Left lung (tissue), 10 donors: ENCODE measurements around the gene MSH3. TPM values are rescaled to one million over a fixed set of nuclear protein-coding genes. Genes with fewer than 3 reads are reported as not detected.

ENCODE experiments used
- ATAC-seq: fragments of 200-7000 bp; cut with Tn5 transposase; one replicate; pipeline ENCODE4 v1.9.1; 2020; ENCODE audit warnings: moderate library complexity
- DNase-seq, 4 donors: peaks; one replicate each; pipeline ENCODE4 v3.0.0-alpha.2; 2013 to 2020
- H3K27ac ChIP-seq, 2 donors: fragments of 200-600 bp; sonication (generic) in 1 of 2; one replicate each; pipeline versions ENCODE4 v1.5.0 to v1.8.0; 2020 to 2021
- H3K27me3 ChIP-seq, 2 donors: fragments of 200-600 bp; sonication (generic) in 1 of 2; one replicate each; pipeline versions ENCODE4 v1.5.0 to v1.8.0; 2020 to 2021
- H3K36me3 ChIP-seq, 2 donors: fragments of 200-600 bp; sonication (generic) in 1 of 2; one replicate each; pipeline versions ENCODE4 v1.5.0 to v1.8.0; 2020 to 2021
- H3K4me1 ChIP-seq, 2 donors: fragments of 200-600 bp; one replicate each; pipeline ENCODE4 v1.8.0; 2021
- H3K4me3 ChIP-seq, 2 donors: fragments of 200-600 bp; sonication (generic) in 1 of 2; one replicate each; pipeline versions ENCODE4 v1.5.0 to v1.8.0; 2020 to 2021; ENCODE audit warnings: mild to moderate bottlenecking in 1 of 2
- H3K9me3 ChIP-seq, 2 donors: fragments of 200-600 bp; sonication (generic) in 1 of 2; one replicate each; pipeline versions ENCODE4 v1.5.0 to v1.8.0; 2020 to 2021
- intact Hi-C, 2 donors: fragments of 100-400 bp; cut with DNase I; formaldehyde crosslinking; loops; one replicate each; pipeline versions ENCODE4 v1.11.2 to v1.14.2; 2022
- polyA plus RNA-seq, 6 donors: library from polyadenylated mRNA; unstranded; fragments of 120-200 nt; gene quantifications; one replicate each; pipeline ENCODE4 v1.2.1, GENCODE V29; 2013; ENCODE audit not compliant: insufficient read length in 6 of 6
- total RNA-seq, 2 donors: library from RNA; stranded (reverse); fragmentation: NEBNext Ultra II Directional; extraction: Animal tissue kit (Norgen Biotek cat#: 25700); gene quantifications; one replicate each; pipeline ENCODE4 v1.2.1, GENCODE V29; 2021
- TF ChIP-seq, protein P1 (sequence below), 2 donors: fragments of 200-600 bp; sonication (generic) in 1 of 2; IDR thresholded peaks; one replicate each; pipeline versions ENCODE4 v1.5.0 to v1.8.0; 2021; ENCODE audit warnings: antibody characterized with exemption in 2 of 2
- donor health status: DM: no; HTN: yes; CAD: no.
- donor health status: DM: no; HTN: no; CAD: no.

MSH3 gene
- total and polyA plus RNA-seq, 8 donors = 12.7 to 20.1 (median 16.2) TPM

DNA sequence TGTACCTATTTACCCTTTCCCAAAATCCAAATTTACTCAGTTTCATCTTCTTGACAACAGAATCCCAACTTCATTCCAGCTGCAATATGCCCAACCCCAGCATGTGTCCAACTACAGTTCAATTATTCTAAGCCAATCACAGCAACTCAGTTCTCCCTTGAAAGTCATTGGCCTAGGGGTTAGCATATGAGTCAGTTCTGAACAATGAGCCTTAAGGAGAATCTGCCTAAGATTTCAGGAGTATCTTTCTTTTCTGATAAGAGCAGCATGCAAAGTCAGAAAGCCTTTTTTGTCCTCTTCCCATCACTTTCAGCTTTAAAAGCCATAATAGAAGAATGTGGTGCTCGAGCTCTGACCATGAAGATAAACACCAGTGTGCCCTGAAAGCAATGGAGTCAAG is 261.3 kb downstream of the MSH3 start:
- Histone ChIP-seq H3K9me3 (no peaks in the 10 kb centered on the region), H3K4me3 (no peak overlapping the region), H3K36me3 (no peaks in the 10 kb centered on the region), H3K27me3 (no peaks in the 10 kb centered on the region), H3K27ac (no peak overlapping the region), H3K4me1 (no peaks in the 10 kb centered on the region)
- ATAC-seq (no peak), DNase-seq (no peak)
- intact Hi-C loops = no loop called here
- TF ChIP-seq, protein P1, sequence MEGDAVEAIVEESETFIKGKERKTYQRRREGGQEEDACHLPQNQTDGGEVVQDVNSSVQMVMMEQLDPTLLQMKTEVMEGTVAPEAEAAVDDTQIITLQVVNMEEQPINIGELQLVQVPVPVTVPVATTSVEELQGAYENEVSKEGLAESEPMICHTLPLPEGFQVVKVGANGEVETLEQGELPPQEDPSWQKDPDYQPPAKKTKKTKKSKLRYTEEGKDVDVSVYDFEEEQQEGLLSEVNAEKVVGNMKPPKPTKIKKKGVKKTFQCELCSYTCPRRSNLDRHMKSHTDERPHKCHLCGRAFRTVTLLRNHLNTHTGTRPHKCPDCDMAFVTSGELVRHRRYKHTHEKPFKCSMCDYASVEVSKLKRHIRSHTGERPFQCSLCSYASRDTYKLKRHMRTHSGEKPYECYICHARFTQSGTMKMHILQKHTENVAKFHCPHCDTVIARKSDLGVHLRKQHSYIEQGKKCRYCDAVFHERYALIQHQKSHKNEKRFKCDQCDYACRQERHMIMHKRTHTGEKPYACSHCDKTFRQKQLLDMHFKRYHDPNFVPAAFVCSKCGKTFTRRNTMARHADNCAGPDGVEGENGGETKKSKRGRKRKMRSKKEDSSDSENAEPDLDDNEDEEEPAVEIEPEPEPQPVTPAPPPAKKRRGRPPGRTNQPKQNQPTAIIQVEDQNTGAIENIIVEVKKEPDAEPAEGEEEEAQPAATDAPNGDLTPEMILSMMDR (IDR thresholded peaks at IDR 0.05) = no peak

DNA sequence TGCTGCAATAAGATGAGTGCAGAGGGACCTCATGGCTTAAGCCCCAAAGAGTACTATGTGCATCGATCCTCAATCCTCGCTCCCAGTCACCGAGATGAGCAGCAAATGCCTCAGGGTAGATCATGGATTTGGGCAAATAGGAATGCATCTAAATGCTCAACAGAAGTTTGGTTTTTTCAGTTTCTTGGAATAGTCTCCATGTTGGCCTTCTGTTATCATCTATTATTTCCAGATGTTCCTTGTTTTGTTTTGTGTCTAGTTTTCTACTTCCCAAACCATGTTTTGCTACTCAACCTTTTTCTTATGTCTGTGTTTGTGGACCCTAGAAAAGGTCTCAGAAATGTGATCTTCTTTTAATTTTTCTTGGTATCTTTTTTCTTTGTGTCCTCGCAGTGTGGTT is 262.2 kb downstream of the MSH3 start:
- DNase-seq = no peak
- intact Hi-C loops = no loop called here
- Histone ChIP-seq H3K36me3 (no peaks in the 10 kb centered on the region), H3K27ac (no peak overlapping the region), H3K4me1 (no peaks in the 10 kb centered on the region), H3K27me3 (no peaks in the 10 kb centered on the region), H3K9me3 (no peaks in the 10 kb centered on the region), H3K4me3 (no peak overlapping the region)
- TF ChIP-seq, protein P1 (IDR thresholded peaks at IDR 0.05) = no peak
- ATAC-seq = no peak

DNA sequence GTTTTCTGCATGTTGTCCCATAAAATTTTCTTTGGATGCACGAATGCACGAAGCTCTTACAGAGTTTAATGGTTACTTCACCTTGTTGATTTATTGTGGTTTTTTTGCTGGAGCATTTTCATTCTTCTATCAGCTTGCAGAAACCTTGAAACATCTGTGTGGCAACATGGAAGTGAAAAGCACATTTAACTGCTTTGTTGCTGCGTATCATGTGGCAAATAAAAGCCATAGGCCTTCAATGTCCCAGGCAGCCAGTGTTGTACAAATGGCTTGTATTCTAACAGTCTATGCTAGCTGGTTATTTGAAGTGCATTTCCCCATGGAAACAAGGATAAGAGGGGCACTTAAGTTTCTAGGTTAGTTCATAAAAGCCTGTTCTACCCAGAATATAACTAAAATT is 263.2 kb downstream of the MSH3 start:
- H3K4me1 ChIP-seq = no peaks in the 10 kb centered on the region
- no peaks in the 10 kb centered on the region for H3K27me3 ChIP-seq
- ATAC-seq = no peak
- intact Hi-C loops = no loop called here
- DNase-seq = peak in 2 of 4 donors; percentile 15 to 52
- H3K4me3 ChIP-seq = no peak overlapping the region
- no peaks in the 10 kb centered on the region for H3K9me3 ChIP-seq
- TF ChIP-seq, protein P1 (IDR thresholded peaks at IDR 0.05) = no peak
- no peak overlapping the region for H3K27ac ChIP-seq
- H3K36me3 ChIP-seq = no peaks in the 10 kb centered on the region

DNA sequence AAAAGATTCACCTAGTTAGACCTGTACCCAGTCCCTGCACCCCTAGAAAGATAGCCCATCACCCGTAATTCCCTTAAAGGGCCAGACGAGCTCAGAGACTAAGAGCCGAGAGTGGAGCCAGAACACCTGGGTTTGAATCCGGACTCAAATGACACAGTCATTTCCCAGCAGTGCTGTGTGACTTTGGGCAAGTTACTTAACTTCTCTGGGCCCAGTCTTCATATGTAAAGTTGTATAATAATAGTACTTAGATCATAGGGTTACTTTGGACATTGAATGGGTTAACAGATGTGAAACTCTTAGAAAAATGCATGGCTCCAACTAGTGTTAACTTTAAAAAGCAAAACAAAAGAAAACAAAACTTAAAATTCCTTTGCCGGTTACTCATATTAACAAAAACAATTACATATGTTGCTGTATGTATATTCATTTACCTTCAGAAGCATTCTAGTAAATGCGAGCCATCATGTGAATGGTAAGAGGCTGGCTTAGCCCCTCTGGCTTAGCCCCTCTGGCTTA is 265.3 kb downstream of the MSH3 start:
- H3K27me3 ChIP-seq = no peaks in the 10 kb centered on the region
- no peak overlapping the region for H3K27ac ChIP-seq
- no peaks in the 10 kb centered on the region for H3K4me1 ChIP-seq
- TF ChIP-seq, protein P1 (IDR thresholded peaks at IDR 0.05) = no peak
- DNase-seq (no peak), ATAC-seq (no peak)
- H3K9me3 ChIP-seq = no peaks in the 10 kb centered on the region
- H3K4me3 ChIP-seq = no peak overlapping the region
- intact Hi-C loops = no loop called here
- no peaks in the 10 kb centered on the region for H3K36me3 ChIP-seq

DNA sequence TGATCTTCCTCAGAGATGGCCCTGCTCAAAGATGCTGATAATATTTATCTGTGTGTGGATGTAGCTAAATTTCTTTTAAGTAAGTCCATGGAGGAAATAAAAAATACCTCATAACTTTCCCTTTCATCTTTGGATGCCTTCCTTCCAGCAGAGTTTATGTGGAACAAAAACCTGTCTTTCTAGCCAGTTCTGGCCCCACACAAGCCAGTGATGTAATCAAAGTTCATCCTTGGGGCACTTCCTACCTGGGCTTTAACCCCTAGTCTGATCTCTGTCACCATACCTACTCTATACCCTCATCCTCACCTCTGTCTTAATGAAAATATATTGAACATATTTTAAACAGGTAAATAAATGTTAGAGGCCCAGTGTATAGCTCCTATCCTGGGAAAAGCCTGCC is 265.9 kb downstream of the MSH3 start:
- H3K9me3 ChIP-seq = no peaks in the 10 kb centered on the region
- no peak for DNase-seq
- intact Hi-C loops = no loop called here
- no peaks in the 10 kb centered on the region for H3K4me1 ChIP-seq
- no peaks in the 10 kb centered on the region for H3K36me3 ChIP-seq
- ATAC-seq = no peak
- TF ChIP-seq, protein P1 (IDR thresholded peaks at IDR 0.05) = no peak
- no peak overlapping the region for H3K4me3 ChIP-seq
- H3K27ac ChIP-seq = no peak overlapping the region
- no peaks in the 10 kb centered on the region for H3K27me3 ChIP-seq
